Measurements from ENCODE around the gene ZNF800.

Gene ZNF800

GRCh38 chr7:127391591-127392181, 822 bp downstream of the ZNF800 start:
- peak overlapping the region; percentile 99 for H3K4me3 ChIP-seq (ENCODE audit: insufficient read depth, low read depth, low read length, poor library complexity, severe bottlenecking)
- H3K9me3 ChIP-seq (ENCODE audit: control insufficient read depth, low read length): no peaks in the 10 kb centered on the region
- no peaks in the 10 kb centered on the region for H3K27me3 ChIP-seq (replicated peaks; ENCODE audit: control insufficient read depth, insufficient read depth, low read length, poor library complexity, severe bottlenecking)
- H3K27ac ChIP-seq (ENCODE audit: insufficient read depth, low read length, poor library complexity, severe bottlenecking): peak overlapping the region; percentile 93
- peaks cover 12% of the 10 kb centered on the region for H3K36me3 ChIP-seq (ENCODE audit: control insufficient read depth, insufficient read depth, low read length)
- DNase-seq: peak; percentile 19 to 27 (median 27)
- peaks cover 14% of the 10 kb centered on the region for H3K4me1 ChIP-seq (ENCODE audit: control insufficient read depth, insufficient read depth, low read length, poor library complexity, severe bottlenecking)

GRCh38 chr7:127390817-127391590, 1.5 kb downstream of the ZNF800 start:
- Histone ChIP-seq H3K9me3 (ENCODE audit: control insufficient read depth, low read length) (no peaks in the 10 kb centered on the region), H3K27me3 (replicated peaks; ENCODE audit: control insufficient read depth, insufficient read depth, low read length, poor library complexity, severe bottlenecking) (no peaks in the 10 kb centered on the region), H3K4me1 (ENCODE audit: control insufficient read depth, insufficient read depth, low read length, poor library complexity, severe bottlenecking) (peaks cover 14% of the 10 kb centered on the region), H3K4me3 (ENCODE audit: insufficient read depth, low read depth, low read length, poor library complexity, severe bottlenecking) (peak overlapping the region; percentile 99), H3K36me3 (ENCODE audit: control insufficient read depth, insufficient read depth, low read length) (peaks cover 18% of the 10 kb centered on the region), H3K27ac (ENCODE audit: insufficient read depth, low read length, poor library complexity, severe bottlenecking) (peak overlapping the region; percentile 93)
- no peak for DNase-seq

GRCh38 chr7:127390186-127390816, 2.2 kb downstream of the ZNF800 start:
- no peaks in the 10 kb centered on the region for H3K27me3 ChIP-seq (replicated peaks; ENCODE audit: control insufficient read depth, insufficient read depth, low read length, poor library complexity, severe bottlenecking)
- H3K9me3 ChIP-seq (ENCODE audit: control insufficient read depth, low read length): no peaks in the 10 kb centered on the region
- peaks cover 20% of the 10 kb centered on the region for H3K36me3 ChIP-seq (ENCODE audit: control insufficient read depth, insufficient read depth, low read length)
- H3K4me1 ChIP-seq (ENCODE audit: control insufficient read depth, insufficient read depth, low read length, poor library complexity, severe bottlenecking): peaks cover 14% of the 10 kb centered on the region
- H3K27ac ChIP-seq (ENCODE audit: insufficient read depth, low read length, poor library complexity, severe bottlenecking): no peak overlapping the region
- H3K4me3 ChIP-seq (ENCODE audit: insufficient read depth, low read depth, low read length, poor library complexity, severe bottlenecking): no peak overlapping the region
- DNase-seq: no peak

- H3K4me1 ChIP-seq (ENCODE audit: control insufficient read depth, insufficient read depth, low read length, poor library complexity, severe bottlenecking): peaks cover 14% of the 10 kb centered on the region
- H3K9me3 ChIP-seq (ENCODE audit: control insufficient read depth, low read length): no peaks in the 10 kb centered on the region
- no peak overlapping the region for H3K27ac ChIP-seq (ENCODE audit: insufficient read depth, low read length, poor library complexity, severe bottlenecking)
- no peaks in the 10 kb centered on the region for H3K27me3 ChIP-seq (replicated peaks; ENCODE audit: control insufficient read depth, insufficient read depth, low read length, poor library complexity, severe bottlenecking)
- DNase-seq: no peak
- peaks cover 27% of the 10 kb centered on the region for H3K36me3 ChIP-seq (ENCODE audit: control insufficient read depth, insufficient read depth, low read length)
- no peak overlapping the region for H3K4me3 ChIP-seq (ENCODE audit: insufficient read depth, low read depth, low read length, poor library complexity, severe bottlenecking)
Observed at GRCh38 chr7:127389321-127389720, 3.2 kb downstream of the ZNF800 start.

GRCh38 chr7:127387974-127388373, 4.5 kb downstream of the ZNF800 start:
- Histone ChIP-seq H3K4me3 (ENCODE audit: insufficient read depth, low read depth, low read length, poor library complexity, severe bottlenecking) (no peak overlapping the region), H3K4me1 (ENCODE audit: control insufficient read depth, insufficient read depth, low read length, poor library complexity, severe bottlenecking) (peaks cover 12% of the 10 kb centered on the region), H3K9me3 (ENCODE audit: control insufficient read depth, low read length) (no peaks in the 10 kb centered on the region), H3K27ac (ENCODE audit: insufficient read depth, low read length, poor library complexity, severe bottlenecking) (no peak overlapping the region), H3K27me3 (replicated peaks; ENCODE audit: control insufficient read depth, insufficient read depth, low read length, poor library complexity, severe bottlenecking) (no peaks in the 10 kb centered on the region), H3K36me3 (ENCODE audit: control insufficient read depth, insufficient read depth, low read length) (peaks cover 31% of the 10 kb centered on the region)
- no peak for DNase-seq

GRCh38 chr7:127383123-127383835, 9.2 kb downstream of the ZNF800 start:
- Histone ChIP-seq H3K36me3 (ENCODE audit: control insufficient read depth, insufficient read depth, low read length) (peaks cover 29% of the 10 kb centered on the region), H3K4me1 (ENCODE audit: control insufficient read depth, insufficient read depth, low read length, poor library complexity, severe bottlenecking) (peaks cover 11% of the 10 kb centered on the region), H3K27ac (ENCODE audit: insufficient read depth, low read length, poor library complexity, severe bottlenecking) (no peak overlapping the region), H3K9me3 (ENCODE audit: control insufficient read depth, low read length) (no peaks in the 10 kb centered on the region), H3K4me3 (ENCODE audit: insufficient read depth, low read depth, low read length, poor library complexity, severe bottlenecking) (no peak overlapping the region), H3K27me3 (replicated peaks; ENCODE audit: control insufficient read depth, insufficient read depth, low read length, poor library complexity, severe bottlenecking) (no peaks in the 10 kb centered on the region)
- no peak for DNase-seq

GRCh38 chr7:127382301-127383085, 10.0 kb downstream of the ZNF800 start:
- no peak overlapping the region for H3K4me3 ChIP-seq (ENCODE audit: insufficient read depth, low read depth, low read length, poor library complexity, severe bottlenecking)
- H3K36me3 ChIP-seq (ENCODE audit: control insufficient read depth, insufficient read depth, low read length): peaks cover 24% of the 10 kb centered on the region
- DNase-seq: no peak
- H3K27me3 ChIP-seq (replicated peaks; ENCODE audit: control insufficient read depth, insufficient read depth, low read length, poor library complexity, severe bottlenecking): no peaks in the 10 kb centered on the region
- no peaks in the 10 kb centered on the region for H3K9me3 ChIP-seq (ENCODE audit: control insufficient read depth, low read length)
- H3K27ac ChIP-seq (ENCODE audit: insufficient read depth, low read length, poor library complexity, severe bottlenecking): no peak overlapping the region
- H3K4me1 ChIP-seq (ENCODE audit: control insufficient read depth, insufficient read depth, low read length, poor library complexity, severe bottlenecking): peaks cover 11% of the 10 kb centered on the region

GRCh38 chr7:127380479-127380878, 12.0 kb downstream of the ZNF800 start:
- no peak overlapping the region for H3K27ac ChIP-seq (ENCODE audit: insufficient read depth, low read length, poor library complexity, severe bottlenecking)
- peaks cover 11% of the 10 kb centered on the region for H3K4me1 ChIP-seq (ENCODE audit: control insufficient read depth, insufficient read depth, low read length, poor library complexity, severe bottlenecking)

GRCh38 chr7:127379642-127380041, 12.9 kb downstream of the ZNF800 start:
- DNase-seq: no peak
- H3K4me1 ChIP-seq (ENCODE audit: control insufficient read depth, insufficient read depth, low read length, poor library complexity, severe bottlenecking): peaks cover 11% of the 10 kb centered on the region
- H3K36me3 ChIP-seq (ENCODE audit: control insufficient read depth, insufficient read depth, low read length): peaks cover 23% of the 10 kb centered on the region
- H3K4me3 ChIP-seq (ENCODE audit: insufficient read depth, low read depth, low read length, poor library complexity, severe bottlenecking): no peak overlapping the region
- no peak overlapping the region for H3K27ac ChIP-seq (ENCODE audit: insufficient read depth, low read length, poor library complexity, severe bottlenecking)
- H3K9me3 ChIP-seq (ENCODE audit: control insufficient read depth, low read length): no peaks in the 10 kb centered on the region
- H3K27me3 ChIP-seq (replicated peaks; ENCODE audit: control insufficient read depth, insufficient read depth, low read length, poor library complexity, severe bottlenecking): no peaks in the 10 kb centered on the region

More at GRCh38 chr7:127380479-127380878, 12.0 kb downstream of the ZNF800 start:
- no peak for DNase-seq
- Histone ChIP-seq H3K9me3 (ENCODE audit: control insufficient read depth, low read length) (no peaks in the 10 kb centered on the region), H3K4me3 (ENCODE audit: insufficient read depth, low read depth, low read length, poor library complexity, severe bottlenecking) (no peak overlapping the region), H3K36me3 (ENCODE audit: control insufficient read depth, insufficient read depth, low read length) (peaks cover 22% of the 10 kb centered on the region), H3K27me3 (replicated peaks; ENCODE audit: control insufficient read depth, insufficient read depth, low read length, poor library complexity, severe bottlenecking) (no peaks in the 10 kb centered on the region)

Data from effector memory CD4-positive, alpha-beta T cell (primary cell).